ENCODE data around the gene TFIP11.

The TFIP11 gene

DNA sequence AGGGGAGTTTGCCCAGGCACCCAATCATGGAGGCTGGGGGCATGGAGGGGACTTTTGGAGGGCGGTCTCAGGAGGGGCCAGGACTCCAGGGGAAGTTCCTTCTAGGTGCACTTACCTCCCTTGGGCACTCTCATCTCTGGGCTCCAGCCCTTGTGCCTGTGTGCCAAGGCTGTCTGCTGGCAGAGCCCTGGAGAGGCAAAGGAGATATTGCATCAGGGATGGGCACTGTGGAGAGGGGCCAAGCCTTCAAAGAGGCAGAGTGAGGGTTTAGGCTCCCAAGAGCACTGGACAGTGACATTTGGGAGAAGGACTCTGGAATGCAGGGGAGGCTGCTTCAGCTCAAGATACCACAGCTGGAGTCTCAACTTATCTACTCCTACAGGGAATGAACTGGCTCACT lies 32.2 kb upstream of the TFIP11 start:
- Histone ChIP-seq H3K9ac (ENCODE audit: low read length) (no peak overlapping the region; the same call in 1 of the 2 replicates), H3K4me2 (ENCODE audit: low read length) (no peak overlapping the region), H3K36me3 (ENCODE audit: insufficient read depth, low read length) (peaks cover 49% of the 10 kb centered on the region), H3K9me3 (ENCODE audit: low read length) (no peaks in the 10 kb centered on the region), H3K4me3 (ENCODE audit: low read depth, low read length, poor library complexity, severe bottlenecking) (no peak overlapping the region), H3F3A (ENCODE audit: insufficient read depth, low read length) (no peaks in the 10 kb centered on the region), H4K20me1 (ENCODE audit: insufficient read depth, low read length) (no peaks in the 10 kb centered on the region), H3K9me2 (ENCODE audit: low read depth, low read length) (no peaks in the 10 kb centered on the region), H3K79me2 (ENCODE audit: insufficient read depth, low read length) (no peaks in the 10 kb centered on the region), H3K27me3 (ENCODE audit: insufficient read depth, low read length) (no peaks in the 10 kb centered on the region), H2AFZ (ENCODE audit: low read length) (no peak overlapping the region), H3K4me1 (ENCODE audit: insufficient read depth, low read length, severe bottlenecking) (peaks cover 65% of the 10 kb centered on the region), H3K27ac (ENCODE audit: low read depth, low read length, poor library complexity, severe bottlenecking) (peak overlapping the region; percentile 88)
- TF ChIP-seq, protein P1, sequence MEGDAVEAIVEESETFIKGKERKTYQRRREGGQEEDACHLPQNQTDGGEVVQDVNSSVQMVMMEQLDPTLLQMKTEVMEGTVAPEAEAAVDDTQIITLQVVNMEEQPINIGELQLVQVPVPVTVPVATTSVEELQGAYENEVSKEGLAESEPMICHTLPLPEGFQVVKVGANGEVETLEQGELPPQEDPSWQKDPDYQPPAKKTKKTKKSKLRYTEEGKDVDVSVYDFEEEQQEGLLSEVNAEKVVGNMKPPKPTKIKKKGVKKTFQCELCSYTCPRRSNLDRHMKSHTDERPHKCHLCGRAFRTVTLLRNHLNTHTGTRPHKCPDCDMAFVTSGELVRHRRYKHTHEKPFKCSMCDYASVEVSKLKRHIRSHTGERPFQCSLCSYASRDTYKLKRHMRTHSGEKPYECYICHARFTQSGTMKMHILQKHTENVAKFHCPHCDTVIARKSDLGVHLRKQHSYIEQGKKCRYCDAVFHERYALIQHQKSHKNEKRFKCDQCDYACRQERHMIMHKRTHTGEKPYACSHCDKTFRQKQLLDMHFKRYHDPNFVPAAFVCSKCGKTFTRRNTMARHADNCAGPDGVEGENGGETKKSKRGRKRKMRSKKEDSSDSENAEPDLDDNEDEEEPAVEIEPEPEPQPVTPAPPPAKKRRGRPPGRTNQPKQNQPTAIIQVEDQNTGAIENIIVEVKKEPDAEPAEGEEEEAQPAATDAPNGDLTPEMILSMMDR (IDR thresholded peaks at IDR 0.05; ENCODE audit: low read length) = no peak
- no peak for TF ChIP-seq EZH2 (IDR thresholded peaks at IDR 0.05; ENCODE audit: borderline replicate concordance, low read length)

DNA sequence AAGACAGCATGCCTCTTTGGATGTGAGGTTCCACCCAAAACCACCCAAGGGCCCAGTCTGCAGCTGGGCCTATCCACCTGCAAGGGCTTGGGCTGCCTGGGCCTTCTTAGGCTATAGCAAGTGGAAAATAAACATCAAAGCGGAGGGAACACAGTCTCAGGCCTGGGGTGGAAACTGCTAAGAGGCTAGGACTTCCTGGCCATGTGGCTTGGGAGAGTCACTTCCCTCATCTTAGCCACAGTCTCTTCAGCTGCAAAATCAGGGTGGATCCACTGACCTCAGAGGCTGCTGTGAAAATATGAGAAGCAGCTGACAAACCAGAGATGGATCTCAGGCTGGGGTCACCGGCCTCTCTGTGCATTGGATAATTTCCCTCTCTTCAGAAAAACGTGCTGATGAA lies 30.6 kb upstream of the TFIP11 start:
- Histone ChIP-seq H3K79me2 (ENCODE audit: insufficient read depth, low read length) (no peaks in the 10 kb centered on the region), H4K20me1 (ENCODE audit: insufficient read depth, low read length) (no peaks in the 10 kb centered on the region), H3K36me3 (ENCODE audit: insufficient read depth, low read length) (peaks cover 60% of the 10 kb centered on the region), H3K27me3 (ENCODE audit: insufficient read depth, low read length) (no peaks in the 10 kb centered on the region), H3K4me3 (ENCODE audit: low read depth, low read length, poor library complexity, severe bottlenecking) (no peak overlapping the region), H3K9me2 (ENCODE audit: low read depth, low read length) (no peaks in the 10 kb centered on the region), H3K27ac (ENCODE audit: low read depth, low read length, poor library complexity, severe bottlenecking) (peak overlapping the region; percentile 88), H3K9ac (ENCODE audit: low read length) (peak overlapping the region; percentile 35; the same call in 1 of the 2 replicates), H2AFZ (ENCODE audit: low read length) (no peak overlapping the region), H3K9me3 (ENCODE audit: low read length) (no peaks in the 10 kb centered on the region), H3K4me1 (ENCODE audit: insufficient read depth, low read length, severe bottlenecking) (peaks cover 54% of the 10 kb centered on the region), H3F3A (ENCODE audit: insufficient read depth, low read length) (no peaks in the 10 kb centered on the region), H3K4me2 (ENCODE audit: low read length) (peak overlapping the region; percentile 14; the same call in 1 of the 2 replicates)
- TF ChIP-seq, protein P1 (IDR thresholded peaks at IDR 0.05; ENCODE audit: low read length) = no peak
- no peak for TF ChIP-seq EZH2 (IDR thresholded peaks at IDR 0.05; ENCODE audit: borderline replicate concordance, low read length)

DNA sequence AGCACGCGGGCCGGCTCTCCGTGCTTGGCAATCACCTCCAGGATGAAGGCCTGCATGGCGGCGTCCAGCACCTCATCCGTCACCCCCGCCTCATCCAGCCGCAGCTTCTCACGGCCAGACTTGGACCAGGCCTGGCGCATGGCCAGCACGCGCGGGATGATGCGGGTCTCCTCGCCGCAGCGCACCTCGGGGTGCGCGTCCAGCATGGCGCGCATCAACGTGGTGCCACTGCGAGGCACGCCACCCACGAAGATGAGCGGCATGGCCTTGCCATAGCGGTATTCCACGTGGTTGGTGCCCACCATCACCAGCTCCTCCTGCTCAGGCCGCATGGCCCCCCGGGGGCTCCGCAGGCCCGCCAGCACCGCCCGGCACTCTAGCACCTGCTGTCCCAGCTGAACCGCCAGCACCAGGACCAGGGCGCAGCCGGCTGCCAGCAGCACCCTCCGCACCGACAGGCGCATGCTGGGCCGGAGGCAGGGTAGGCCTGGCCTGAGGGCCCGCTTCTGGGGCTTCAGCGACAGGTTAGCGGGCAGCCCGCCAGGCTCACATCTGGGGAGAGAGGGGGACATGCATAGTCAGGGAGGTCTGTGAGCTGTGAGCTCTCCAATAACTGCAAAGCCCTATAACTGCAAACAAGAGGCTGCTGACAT lies 29.0 kb upstream of the TFIP11 start:
- H3K4me2 ChIP-seq (ENCODE audit: low read length) = no peak overlapping the region
- TF ChIP-seq EZH2 (IDR thresholded peaks at IDR 0.05; ENCODE audit: borderline replicate concordance, low read length) = no peak
- TF ChIP-seq, protein P1 (IDR thresholded peaks at IDR 0.05; ENCODE audit: low read length) = no peak
- H3K9me3 ChIP-seq (ENCODE audit: low read length) = no peaks in the 10 kb centered on the region
- no peak overlapping the region for H2AFZ ChIP-seq (ENCODE audit: low read length)
- H3K36me3 ChIP-seq (ENCODE audit: insufficient read depth, low read length) = peaks cover 60% of the 10 kb centered on the region
- 0 out of 2 replicates have a peak, but pooled peaks cover 4% of the 10 kb centered on the region for H3F3A ChIP-seq (ENCODE audit: insufficient read depth, low read length)
- no peaks in the 10 kb centered on the region for H3K27me3 ChIP-seq (ENCODE audit: insufficient read depth, low read length)
- H3K9me2 ChIP-seq (ENCODE audit: low read depth, low read length) = no peaks in the 10 kb centered on the region
- no peaks in the 10 kb centered on the region for H3K79me2 ChIP-seq (ENCODE audit: insufficient read depth, low read length)
- peaks cover 49% of the 10 kb centered on the region for H3K4me1 ChIP-seq (ENCODE audit: insufficient read depth, low read length, severe bottlenecking)
- no peak overlapping the region for H3K4me3 ChIP-seq (ENCODE audit: low read depth, low read length, poor library complexity, severe bottlenecking)
- peak overlapping the region; percentile 19 for H3K27ac ChIP-seq (ENCODE audit: low read depth, low read length, poor library complexity, severe bottlenecking)
- no peaks in the 10 kb centered on the region for H4K20me1 ChIP-seq (ENCODE audit: insufficient read depth, low read length)
- H3K9ac ChIP-seq (ENCODE audit: low read length) = no peak overlapping the region
